GM20431 (cell line): ENCODE data around the gene CREB3.

ENCODE experiments used
- in situ Hi-C: fragments of 300-500 bp; cut with MseI, MboI; formaldehyde crosslinking; loops from one replicate; pipeline ENCODE4 v1.15.0; 2020; ENCODE audit warnings: low sequenced_read_pairs; ENCODE audit not compliant: unreplicated experiment

Gene CREB3

DNA sequence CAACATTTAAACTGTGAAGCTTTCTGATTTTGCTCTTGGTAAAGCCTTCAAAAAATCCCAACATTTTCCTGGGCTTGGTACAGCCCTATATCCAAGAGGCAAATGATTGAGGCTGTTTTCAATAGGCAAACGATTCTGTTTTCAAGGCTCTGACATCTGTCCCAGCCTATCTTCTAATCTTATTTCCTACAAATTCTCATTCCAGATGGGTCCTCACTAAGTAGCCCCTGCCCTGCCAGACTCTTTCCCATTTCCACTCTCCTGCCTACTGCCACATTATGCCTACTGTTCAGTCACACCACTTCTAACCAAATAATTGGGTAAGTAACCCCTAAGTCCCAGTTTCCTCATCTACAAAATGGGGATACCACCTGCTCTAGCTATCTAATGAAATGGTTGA is 13.1 kb downstream of the CREB3 start:
- in situ Hi-C loops = no loop called here

DNA sequence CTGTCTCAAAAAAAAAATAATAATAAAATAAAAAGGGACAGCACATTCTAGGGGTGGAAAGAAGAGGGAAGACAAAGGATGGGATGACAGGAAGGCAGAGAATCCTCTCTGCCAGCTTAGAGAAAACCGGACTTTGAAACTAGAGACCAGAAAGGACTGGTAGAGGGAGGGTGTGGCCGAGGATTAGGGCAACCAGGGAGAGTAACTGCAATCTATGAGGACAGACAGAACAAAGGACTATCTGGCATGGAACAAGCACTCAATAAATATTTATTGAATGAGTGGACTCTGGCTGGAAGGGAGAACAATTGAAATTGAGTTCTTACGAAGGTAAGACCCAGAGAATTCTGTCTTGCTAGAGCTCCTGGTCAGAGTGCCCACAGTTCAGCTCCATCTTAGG is 14.1 kb downstream of the CREB3 start:
- in situ Hi-C loops = no loop called here

DNA sequence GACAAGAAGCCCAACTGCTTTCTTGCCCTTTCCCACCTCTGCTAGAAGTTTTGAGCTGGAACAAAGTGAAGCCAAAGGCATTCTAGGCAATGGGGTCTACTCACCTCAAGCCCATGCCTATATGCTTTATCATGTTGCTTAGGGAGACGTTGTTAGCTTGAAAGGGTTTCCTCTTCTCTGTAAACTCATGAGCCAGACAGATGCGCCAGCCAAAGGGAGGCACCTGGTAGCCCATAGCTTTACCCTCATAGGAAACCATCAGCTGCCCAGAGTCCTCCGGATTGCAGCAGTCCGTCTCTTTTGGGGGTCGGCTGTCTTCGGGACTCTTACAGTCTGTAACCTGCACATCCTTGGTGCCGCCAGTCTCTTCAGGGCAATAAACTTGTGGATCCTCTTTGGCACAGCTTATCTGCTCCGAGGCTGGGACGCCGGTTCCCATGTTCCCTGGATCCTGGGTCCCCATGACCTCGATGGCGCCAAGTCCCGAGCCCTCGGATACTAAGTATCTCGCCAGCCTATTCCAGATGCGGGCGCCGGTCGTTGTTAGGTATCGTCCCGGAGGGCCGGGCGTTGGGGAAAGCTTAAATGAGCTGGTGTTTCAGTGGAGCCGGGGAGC is 15.9 kb downstream of the CREB3 start:
- in situ Hi-C loops = no loop called here

DNA sequence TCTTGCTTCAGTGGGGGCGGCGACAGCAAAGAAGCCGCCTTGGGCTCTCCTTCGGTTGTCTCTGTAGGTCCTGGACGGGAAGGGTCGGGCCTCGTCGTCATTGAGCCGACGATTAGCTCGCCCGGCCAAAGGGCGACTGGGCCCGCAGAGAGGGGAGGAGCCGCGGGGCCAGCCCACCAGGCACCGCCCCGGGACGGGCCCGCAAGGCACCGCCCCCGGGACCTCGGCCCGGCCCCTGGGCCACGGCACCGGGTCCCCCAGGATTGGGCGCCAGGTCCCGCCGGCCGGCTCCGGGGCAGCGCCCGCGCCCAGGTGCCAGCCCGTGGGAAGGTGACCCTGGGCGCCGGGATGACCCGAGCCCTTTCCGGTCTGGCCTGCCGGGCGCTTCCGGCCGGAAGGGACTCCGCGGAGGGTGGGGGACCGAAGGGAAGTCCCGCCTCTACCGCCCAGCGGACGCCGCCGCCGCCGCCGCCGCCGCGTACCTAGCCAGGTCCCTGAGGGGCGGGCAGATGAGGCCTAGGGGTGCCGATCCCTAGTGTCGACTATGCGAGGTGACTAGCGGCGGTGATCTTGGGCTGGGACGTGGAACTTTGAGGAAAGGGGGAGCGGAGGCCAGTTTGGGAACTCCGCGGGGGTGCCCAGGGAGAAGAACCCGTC is 16.5 kb downstream of the CREB3 start, which contains the start of the genes GBA2 and RGP1:
GBA2 (minus strand) TSS at position 371 of the 657 bp plus-strand sequence. CDS start 524 bp downstream, outside the sequence.
RGP1 (plus strand) TSS at position 430 of the 657 bp plus-strand sequence. CDS start 469 bp downstream, outside the sequence.
- in situ Hi-C loops = no loop called here

DNA sequence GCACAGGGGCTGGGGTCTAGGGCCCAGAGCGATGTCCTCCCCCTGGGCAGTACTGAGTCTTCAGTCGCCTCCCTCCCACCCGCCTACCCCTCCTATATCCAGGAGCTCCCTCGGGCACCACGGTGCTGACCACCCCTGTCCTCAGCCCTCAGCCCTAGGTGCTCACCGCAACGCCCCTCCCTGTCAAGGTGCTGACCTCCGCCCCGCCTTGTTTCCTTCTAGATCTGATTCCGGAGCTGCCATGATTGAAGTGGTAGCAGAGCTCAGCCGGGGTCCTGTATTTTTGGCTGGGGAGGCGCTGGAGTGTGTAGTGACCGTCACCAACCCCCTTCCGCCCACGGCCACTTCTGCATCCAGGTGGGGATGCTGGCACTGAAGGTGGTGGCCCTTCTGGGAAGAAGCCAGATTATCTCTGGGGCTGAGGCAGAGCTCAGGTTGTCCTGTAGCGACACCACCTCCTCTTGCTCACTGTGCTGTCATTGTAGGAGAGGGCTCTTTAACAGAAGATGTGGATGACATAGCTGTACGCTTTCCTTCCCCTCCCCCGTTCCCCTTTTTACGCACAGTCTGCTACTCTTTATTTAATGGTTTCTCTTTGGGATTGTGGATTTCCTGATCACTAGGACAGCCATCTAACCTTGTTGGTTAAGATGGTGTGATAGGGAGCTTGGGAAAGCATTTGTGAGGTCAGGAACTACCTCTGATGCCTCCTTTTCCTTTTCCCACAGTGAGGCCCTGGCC is 17.2 kb downstream of the CREB3 start:
- in situ Hi-C loops = no loop called here

DNA sequence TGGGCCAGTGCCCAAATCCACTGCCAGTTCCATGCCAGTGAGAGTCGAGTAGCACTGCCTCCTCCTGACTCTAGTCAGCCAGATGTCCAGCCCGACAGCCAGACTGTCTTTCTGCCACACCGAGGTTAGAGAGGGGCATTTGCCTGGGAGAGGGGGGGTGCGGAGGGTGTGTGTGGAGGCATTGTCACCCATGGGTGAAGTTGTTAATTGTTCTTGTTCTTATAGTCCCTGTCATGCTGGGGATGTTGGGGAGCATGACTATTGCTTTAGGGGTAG is 17.7 kb downstream of the CREB3 start:
- in situ Hi-C loops = no loop called here

DNA sequence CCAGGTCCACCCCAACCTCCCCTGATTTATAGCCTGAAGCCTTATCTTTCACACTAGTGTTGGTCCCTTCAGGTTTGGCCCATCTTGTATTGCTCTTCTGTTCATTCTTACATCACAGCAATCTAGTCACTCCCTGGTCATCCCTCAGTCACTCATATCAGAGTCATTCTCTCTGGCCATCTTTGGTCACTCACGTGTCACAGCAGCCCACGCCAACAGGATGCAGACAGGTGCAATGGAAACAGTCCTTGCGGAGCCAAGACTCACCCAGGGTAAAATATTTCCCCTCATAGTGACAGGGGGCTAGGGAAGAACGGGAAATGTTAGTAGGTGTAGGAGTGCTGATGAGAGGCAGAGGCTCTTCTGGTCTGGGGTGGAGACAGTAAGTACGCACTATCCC is 21.0 kb downstream of the CREB3 start:
- in situ Hi-C loops = no loop called here

DNA sequence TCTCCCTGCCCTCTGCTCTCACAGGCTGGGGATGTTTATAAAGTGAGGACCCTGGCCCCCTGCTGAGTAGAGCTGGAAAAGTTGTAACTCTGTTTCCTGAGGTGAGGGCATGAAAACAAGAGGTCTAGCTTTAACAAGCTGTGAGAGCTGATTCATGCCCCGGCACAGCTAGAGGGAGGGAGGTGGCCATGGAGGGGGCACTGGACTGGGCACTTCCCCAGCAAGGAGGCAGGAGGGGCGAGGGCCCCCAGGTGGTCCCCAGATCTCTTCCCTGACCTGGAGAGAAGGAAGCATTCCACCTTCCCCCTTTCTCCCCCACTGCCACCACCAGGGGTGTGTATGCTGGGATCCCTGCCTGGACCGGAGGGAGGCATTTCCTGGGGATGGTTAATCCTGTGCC is 21.8 kb downstream of the CREB3 start, which contains the start of gene MSMP:
MSMP (minus strand) TSS at position 13 of the 400 bp plus-strand sequence. CDS start 147 bp downstream, outside the sequence.
- in situ Hi-C loops = no loop called here

DNA sequence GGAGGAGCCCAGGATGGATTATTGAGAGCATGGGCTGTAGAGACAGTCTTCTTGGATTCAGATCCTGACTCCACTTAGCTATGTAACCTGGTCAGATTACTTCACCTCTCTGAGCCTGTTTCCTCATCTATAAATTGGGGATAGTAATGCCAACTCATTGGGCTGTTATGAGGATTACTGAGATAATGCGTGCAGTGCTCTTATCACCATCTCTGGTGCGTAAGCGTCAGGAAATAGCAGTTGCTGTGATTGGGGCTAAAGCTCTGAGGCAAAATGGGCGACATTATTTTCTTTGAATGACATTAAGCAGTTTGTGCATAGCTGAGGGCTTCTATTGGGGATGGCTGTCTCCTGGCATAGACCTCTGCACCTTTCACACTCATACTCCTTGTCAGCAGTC is 22.6 kb downstream of the CREB3 start:
- in situ Hi-C loops = no loop called here

DNA sequence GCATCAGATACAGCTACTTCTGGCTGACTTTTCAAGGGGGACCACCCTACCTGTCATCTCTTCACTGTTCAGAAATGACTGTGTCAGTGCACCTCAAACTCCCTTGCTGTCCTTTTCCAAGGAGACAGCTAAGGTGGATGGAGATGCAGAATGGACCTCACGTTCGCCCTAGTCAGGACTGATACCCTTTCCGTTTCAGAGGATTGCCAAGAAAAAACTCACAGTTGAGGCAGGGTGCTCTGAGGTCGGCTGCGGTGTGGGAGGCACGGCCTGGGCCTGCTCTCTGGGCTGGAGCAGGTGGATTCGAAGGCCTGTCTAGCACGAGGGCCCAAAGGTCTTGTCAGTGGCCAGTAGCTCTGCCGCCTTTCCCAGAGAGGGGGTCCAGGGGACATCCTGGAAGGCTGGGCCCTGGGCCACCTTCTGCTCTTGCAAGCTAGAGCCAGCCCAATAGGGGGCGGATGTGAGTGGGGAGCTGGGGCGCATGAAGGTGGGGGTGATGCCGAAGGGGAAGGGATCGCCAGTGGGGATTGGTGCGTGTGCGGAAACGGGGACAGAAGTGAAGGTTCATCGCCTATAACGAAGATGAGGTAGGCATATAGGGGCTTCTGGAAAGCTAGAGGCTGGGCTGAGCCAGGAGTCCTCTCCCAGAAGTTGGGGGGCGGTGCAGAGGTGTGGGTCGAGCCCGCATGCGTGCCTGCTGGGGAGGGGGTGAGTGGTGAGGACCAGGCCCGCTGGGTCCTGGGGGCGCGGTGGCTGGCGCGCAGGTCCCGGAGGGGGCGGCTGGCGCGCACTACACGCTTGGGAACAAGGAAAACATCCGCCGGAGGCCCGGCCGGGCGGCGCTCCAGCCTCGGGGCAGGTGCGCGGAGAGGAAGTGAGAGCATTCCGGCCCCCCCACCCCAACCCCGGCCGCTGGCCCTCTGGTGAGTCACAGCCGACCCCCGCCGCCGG is 24.1 kb downstream of the CREB3 start:
- in situ Hi-C loops = no loop called here

DNA sequence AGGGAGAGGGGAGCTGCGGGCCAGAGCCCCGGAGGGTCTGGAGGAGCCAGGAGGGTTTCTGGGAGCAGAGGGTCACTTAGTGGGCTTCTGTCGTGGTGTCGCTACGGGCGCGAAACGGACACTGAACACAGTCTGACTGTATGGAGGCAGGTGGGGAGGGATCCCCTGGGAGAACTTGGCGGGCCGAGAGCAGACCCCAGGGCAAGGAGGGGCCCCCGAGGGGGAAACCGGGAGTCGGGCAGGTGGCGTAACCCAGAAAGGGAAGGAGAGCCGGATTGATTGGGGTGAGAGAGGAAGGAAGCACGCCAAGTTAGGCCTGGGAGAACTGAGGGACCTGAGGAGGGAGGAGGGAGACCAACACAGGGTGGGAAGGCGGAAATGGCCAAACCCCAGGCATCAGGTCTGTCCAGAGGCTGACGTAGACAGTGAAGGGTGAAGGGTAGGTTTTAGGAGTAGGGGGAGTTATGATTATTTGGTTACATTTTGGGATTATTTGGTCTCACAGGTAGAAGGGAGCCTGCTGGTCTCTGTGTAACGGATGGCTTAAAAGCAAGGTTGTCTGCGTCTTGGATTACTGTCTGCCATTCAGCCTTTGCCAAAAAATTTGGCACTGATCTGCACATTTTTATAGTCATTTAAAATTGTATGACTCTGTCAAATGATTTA is 24.9 kb downstream of the CREB3 start:
- in situ Hi-C loops = no loop called here

DNA sequence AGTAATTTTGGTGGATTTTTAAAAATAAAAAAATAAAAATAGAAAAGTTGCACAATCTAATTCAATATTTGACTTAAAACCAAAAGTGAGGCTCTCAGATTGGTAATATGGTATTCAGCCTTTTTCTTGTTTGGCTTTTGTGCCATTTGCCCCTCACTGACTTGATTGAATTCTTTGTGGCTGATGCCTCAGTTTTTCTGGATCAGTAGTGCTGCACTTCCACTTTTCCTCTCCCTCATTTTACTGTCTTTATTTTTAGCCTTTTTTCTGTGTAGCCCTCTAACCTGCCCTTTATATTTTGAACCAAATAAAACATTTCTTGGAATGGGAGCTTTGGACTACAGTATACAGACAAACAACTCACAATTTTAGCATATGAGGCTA is 25.4 kb downstream of the CREB3 start:
- in situ Hi-C loops = no loop called here

DNA sequence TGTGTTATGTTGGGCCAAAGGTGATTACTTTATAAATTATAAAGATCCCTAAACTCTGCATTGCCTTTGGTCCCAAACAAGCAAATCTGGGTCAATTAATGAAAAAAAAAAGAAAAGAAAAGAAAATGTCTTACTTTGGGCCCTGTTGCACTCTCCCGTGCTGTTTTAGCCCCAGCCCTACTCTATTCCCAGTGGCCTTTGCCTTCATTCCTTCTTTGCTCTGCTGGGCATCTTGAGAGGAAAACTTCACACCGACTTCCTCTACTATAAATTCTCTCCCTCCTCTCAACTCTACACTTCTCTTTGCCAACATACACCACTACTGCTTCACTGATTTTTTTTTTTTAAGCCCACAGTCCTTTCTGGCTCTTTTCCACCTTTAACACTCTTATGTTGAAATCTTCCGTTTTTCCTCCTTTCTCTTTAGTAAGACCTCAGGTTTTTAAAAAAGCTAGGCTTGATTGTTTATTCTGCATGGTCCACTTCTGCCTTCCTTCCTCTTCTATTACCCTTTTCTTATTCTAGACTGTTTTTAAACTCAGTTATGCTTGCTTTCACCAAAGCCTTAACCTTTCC is 26.1 kb downstream of the CREB3 start:
- in situ Hi-C loops = no loop called here

DNA sequence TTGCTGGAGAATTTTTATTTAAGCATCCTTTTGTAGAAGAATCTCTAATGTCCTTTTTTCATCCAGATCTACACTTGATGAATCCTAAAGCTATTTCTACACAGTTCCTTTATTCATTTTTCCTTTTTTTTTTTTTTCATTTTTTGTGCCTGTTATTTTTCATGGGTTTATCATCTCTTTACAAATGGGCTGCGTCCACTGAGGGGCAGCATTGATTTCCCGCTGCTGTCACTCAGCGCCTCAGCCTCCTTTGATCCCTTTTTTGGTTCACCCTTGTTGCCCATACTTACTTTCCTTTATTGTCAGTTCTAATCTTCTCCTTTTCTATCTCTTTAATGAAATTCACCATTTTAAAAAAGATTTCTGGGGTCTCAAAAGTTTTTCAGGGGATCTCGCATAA is 27.3 kb downstream of the CREB3 start:
- in situ Hi-C loops = no loop called here

DNA sequence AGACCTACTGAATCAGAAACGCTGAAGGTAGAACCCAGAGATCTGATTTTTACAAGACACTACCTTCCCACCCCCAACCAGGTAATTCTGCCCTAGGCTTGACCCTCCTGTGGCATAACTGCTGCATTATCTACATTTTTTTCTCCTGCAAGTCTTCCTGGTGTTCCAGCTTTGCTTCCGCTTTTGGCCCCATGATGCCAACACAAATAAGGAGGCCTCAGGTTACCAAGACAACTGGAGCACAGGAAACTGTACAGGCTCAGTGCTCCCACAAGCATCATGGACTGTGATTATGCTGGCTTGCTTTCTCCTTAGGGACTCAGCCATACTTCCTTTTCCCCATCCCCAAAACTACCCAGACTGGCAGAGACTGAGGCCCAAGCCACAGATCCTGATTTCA is 28.2 kb downstream of the CREB3 start:
- in situ Hi-C loops = no loop called here

DNA sequence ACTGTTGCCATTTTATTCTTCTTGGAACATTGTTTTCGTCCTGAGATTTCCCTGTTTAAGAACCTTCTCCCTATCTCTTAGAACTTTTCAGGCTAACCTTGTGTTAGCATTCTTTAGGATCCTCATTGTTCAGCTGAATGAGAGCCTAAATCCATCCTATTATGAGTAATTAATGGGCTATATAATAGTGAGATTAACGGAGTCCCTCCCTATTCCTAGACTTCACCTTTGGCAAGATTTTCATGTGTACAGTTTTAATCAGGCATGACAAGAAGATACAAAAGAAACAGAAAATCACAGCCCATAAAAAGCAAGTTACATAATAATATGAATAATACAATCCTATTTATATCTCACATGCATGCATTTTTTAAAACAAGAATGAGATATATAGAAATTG is 30.7 kb downstream of the CREB3 start:
- in situ Hi-C loops = no loop called here

DNA sequence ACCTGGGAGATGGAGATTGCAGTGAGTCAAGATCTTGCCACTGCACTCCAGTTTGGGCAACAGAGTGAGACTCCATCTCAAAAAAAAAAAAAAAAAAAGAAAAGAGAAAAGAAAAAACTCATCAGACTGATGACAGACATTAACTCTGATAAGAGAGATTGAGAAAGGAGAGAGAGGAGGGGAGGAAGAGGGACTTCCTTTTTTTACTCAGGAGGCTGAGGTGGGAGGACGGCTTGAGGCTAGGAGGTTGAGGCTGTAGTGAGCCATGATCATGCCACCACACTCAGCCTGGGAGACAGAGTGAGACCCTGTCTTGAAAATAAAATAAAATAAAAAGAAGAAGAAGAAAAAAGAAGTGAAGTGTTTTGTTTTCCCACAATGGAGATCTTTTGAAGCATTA is 31.3 kb downstream of the CREB3 start:
- in situ Hi-C loops = no loop called here

DNA sequence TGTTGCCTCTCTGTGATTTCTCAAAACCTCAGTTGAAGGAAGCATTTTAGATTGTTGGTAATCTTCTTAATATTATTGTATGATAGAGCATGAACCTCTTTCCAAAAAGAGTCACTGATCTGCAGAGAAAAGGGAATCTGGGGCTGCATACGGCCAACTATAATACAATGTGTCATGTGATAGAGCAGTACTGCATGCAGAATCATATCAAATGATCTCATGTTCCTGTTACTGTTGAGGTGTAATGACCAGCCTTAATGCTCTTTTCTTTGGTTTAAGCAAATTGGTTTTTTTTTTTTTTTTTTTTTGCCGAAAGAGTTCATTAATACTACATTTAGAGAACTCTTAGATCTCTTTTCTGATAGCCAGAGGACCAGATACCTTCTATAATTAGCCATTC is 34.5 kb downstream of the CREB3 start:
- in situ Hi-C loops = no loop called here

DNA sequence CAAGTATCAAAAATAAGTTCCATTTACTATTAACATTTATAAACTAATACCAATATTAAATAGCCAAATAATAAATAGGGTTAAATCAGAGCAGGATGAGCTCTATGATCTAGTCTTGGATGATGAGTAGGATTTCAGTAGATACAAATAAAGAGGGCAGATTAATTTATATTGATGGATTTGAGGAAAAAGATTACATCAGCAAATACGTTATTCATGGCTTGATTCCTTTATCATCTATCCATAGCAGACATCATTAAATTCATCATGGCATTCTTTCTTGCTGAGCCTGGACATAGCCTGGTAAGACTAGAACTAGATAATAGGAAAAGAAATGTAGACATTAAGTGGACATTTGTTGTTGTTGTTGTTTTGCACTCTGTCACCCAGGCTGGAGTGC is 35.0 kb downstream of the CREB3 start:
- in situ Hi-C loops = no loop called here
